ENCODE measurements around the gene FOXO4. TPM values are rescaled to one million over a fixed set of nuclear protein-coding genes. Genes with fewer than 3 reads are reported as not detected.

The FOXO4 gene
- total RNA-seq, 1 experiment from 2014 or later: 0.69 TPM

DNA sequence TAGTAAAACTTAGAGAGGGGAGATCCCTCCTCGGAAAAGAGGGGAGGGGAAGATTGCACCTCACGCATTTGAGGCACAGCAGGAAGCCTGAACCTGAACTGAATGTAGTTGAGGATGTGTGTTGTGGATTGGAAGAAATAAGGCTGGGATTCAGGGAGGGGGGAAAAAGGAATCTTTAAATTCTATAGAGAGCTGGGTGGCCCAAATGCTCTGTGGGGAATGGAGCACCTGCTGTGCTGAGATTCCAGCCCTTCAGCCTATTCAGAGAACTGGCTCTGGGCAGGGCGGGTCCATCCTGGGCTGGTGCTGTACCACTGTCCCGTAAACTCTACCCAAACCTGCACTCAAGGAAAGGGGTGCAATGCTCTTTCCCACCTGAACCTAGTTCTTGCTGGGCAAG, 4.1 kb downstream of the FOXO4 start:
- DNase-seq (ENCODE audit: low read depth): no peak

GRCh38 chrX:71100581-71101505, 5.2 kb downstream of the FOXO4 start:
- DNase-seq (ENCODE audit: low read depth): no peak

- DNase-seq (ENCODE audit: low read depth): no peak
These were observed 6.6 kb downstream of the FOXO4 start for GRCh38 chrX:71102292-71102691.

DNA sequence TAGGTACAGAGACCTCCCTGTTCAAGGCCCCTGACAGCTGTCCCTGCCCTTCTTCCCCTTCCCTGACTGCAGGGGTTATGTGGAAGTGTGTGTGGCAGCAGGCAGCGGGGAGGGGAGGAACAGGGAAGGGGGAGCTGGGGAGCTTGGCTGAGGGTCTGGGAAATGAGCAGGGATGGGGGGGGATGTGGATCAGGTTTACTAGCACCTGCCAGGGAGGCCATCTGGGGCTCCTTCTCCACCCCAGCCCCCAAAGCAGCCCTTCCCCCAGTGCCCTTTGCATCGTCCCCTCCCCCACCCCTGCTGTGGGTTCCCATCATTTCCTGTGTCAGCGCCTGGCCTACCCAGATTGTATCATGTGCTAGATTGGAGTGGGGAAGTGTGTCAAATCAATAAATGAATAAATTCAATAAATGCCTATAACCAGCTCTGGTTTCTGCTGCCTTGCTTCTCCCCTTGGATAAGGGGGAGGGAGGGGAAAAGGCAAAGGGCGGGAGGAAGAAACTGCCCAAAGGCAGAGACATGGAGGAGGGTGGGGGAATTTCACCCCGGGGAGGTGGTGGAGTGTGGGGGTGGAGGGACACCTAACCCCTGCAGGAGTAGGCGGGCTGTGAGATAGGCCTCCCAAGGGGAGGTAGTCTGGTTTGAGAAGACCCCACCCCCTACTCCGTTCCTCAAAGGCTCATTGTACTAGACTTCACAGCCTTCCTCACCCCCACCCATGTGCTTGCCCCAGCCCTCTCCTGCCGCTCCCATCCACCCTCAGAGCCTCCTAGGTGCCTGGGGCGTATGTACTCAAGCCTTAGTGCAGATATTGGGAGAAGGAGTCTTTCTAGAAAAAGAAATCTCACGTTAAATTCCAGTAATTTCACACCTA, 7.7 kb downstream of the FOXO4 start:
- no peak for DNase-seq (ENCODE audit: low read depth)

DNA sequence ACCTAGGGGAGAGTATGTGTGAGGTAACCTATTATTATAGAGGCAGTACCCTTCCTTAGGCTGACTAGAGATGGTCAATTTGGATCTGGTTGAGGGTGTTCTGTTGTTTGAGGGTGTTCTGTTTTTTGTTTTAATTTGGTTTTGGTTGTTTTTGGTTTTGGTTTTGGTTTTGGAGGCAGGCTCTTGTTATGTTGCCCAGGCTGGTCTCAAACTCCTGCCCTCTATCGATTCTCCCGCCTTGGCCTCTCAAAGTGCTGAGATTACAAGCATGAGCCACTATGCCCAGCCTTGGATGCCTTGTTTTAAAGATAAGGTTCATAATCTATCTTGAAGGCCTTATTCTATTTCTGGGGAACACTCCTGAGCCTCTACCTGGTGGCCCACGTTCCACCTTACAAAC, 10.0 kb downstream of the FOXO4 start:
- no peak for DNase-seq (ENCODE audit: low read depth)

DNA sequence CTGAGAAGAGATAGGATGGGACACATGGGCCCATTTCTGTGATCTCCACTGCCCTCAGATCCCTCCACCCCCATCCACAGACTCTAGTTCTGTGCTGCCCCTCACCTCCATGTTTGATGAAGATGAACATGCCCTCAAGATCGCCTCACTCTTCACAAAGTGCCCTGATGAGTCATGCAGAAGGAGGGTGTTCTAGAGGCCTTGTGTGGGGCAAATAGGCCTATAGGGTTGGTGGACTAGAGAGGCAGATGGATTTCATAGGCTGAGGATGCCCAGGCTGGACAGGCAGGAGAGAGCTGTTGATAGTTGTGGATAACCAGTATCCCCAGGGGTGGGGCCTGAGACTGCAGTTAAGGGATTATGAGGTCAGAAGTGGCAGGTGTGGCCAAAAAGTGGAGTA, 10.8 kb downstream of the FOXO4 start, which contains the start of gene CXorf65:
CXorf65 (minus strand) TSS at position 314 of the 400 bp plus-strand sequence; CDS start at position 130, 184 bp downstream.
- no peak for DNase-seq (ENCODE audit: low read depth)

- DNase-seq (ENCODE audit: low read depth): no peak
These were observed 11.6 kb downstream of the FOXO4 start for GRCh38 chrX:71107245-71107644.

DNA sequence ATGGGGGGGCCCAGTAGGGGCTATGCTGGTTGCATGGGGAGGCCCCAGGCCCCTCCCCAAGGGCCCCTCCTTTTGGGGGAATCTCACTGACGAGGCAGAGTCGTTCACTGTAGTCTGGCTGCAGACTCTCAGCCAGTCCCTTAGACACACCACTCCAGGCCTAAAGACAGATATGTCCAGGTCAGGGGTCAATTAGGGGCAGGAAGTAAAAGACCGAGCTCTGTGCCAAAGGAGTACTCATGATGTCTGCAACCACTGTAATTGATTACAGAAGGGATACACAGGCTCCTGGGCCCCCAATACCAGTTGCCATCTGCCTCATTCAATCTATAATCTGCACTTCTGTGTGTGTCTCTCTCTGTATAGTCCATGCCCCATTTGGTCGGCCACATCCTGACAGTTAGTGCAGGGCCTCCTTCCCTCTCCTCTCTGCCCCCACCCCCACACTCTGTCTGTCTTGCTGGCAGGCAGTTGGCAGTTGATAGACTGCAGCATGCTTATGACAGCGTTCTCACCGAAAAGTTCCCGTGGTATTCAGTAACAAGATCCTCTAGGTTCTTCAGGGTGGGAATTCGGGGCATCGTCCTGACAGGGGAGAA, 12.2 kb downstream of the FOXO4 start:
- no peak for DNase-seq (ENCODE audit: low read depth)

DNA sequence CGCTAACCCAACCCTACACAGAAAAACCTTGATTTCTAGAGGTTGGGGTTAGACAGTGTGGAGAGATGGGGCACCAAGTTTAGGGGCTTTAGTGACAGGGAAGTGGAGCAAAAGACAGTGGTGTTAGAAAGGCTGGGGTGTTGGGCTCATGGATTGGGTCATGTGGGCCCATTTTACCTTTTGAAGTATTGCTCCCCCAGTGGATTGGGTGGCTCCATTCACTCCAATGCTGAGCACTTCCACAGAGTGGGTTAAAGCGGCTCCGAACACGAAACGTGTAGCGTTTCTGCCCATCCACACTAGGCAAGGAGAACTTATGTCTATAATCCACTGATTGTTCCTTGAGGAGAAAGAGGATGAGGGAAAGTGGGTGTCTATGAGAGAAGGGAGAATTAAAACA, 13.4 kb downstream of the FOXO4 start:
- no peak for DNase-seq (ENCODE audit: low read depth)

- no peak for DNase-seq (ENCODE audit: low read depth)
These were observed 15.6 kb downstream of the FOXO4 start, which contains the start of gene IL2RG for GRCh38 chrX:71111141-71111843. IL2RG (minus strand) TSS chrX:71111577; CDS start chrX:71111539, 38 bp downstream.

DNA sequence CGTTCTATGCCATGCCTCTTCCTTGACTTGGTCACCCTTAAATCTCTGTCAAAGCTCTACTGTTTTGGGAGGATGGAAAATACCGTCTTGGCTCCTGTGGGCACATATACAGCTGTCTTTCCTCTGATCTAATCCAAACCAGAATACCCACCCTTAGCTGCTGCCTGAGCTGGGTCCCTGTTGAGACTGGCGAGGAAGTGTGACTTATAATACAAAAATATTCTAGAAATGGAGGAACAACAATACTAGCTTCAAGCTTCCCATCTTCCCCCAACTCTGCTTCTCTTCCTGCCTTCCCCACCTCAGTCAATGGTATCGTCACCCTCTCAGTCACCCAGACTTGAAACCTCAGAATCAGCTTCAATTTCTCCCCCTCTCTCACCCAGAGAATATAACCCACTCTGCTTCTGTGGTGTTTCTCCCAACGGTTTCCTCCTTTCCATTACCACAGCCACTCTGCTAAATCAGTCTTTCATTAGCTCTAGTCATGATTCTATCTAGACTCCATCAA, 16.3 kb downstream of the FOXO4 start:
- DNase-seq (ENCODE audit: low read depth): no peak

DNA sequence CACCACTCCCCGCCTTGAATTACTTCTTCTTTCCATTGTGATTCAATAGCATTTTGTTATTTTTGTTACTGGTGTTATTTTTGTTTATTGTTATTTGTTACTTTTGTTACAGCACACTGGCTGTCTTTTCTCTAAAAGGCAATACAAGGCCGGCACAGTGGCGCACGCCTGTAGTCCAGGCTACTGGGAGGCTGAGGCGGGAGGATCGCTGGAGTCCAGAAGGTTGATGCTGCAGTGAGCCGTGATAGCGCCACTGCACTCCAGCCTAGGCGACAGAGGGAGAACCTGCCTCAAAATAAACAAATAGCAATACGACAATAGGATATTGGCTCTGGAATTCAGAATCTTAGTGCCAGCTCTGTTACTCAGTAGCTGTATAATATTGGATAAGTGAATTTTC, 21.7 kb downstream of the FOXO4 start:
- DNase-seq (ENCODE audit: low read depth): no peak

- peak; percentile 80 for DNase-seq (ENCODE audit: low read depth)
These were observed 22.7 kb downstream of the FOXO4 start, which contains the start of gene MED12 for GRCh38 chrX:71118032-71118984. MED12 (plus strand) TSS chrX:71118596; CDS start chrX:71118755, 159 bp downstream.

- DNase-seq (ENCODE audit: low read depth): no peak
These were observed 23.4 kb downstream of the FOXO4 start for GRCh38 chrX:71118985-71119535.

DNA sequence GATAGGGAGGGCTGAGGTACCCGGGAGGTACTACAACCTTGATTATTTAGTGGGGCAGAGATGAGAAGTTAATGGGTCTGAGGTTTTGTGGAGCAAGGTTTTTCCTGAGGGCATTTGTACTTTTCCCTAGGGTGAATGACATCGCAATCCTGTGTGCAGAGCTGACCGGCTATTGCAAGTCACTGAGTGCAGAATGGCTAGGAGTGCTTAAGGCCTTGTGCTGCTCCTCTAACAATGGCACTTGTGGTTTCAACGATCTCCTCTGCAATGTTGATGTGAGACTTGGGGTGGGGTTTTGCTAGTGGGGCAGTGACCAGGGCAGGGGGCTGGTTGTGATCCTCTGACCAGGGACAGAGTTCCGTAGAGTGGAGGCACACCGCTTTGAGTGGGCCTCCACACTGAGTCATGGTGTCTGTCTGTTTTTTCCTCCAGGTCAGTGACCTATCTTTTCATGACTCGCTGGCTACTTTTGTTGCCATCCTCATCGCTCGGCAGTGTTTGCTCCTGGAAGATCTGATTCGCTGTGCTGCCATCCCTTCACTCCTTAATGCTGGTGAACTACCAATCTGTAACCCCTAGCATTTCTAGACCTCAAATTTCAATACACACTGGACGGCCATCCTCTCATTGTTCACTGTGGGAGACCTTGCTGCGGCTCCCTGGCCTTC, 32.6 kb downstream of the FOXO4 start:
- DNase-seq (ENCODE audit: low read depth): no peak

- peak; percentile 48 for DNase-seq (ENCODE audit: low read depth)
These were observed 33.5 kb downstream of the FOXO4 start for GRCh38 chrX:71128915-71129765.

GRCh38 chrX:71131510-71131909, 35.9 kb downstream of the FOXO4 start:
- no peak for DNase-seq (ENCODE audit: low read depth)

DNA sequence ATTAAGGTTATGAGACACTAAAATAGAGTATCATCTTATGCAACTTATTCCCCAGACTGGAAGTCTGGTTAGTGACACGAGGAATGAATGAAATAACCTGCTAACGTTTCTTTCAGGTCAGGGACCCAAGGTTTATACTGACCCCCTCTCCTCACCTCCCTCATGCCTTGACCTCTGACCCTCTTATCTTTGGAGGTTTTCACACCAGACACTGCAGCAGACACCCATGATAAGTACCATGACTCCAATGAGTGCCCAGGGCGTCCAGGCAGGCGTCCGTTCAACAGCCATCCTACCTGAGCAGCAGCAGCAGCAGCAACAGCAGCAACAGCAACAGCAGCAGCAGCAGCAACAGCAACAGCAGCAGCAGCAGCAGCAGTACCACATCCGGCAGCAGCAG, 44.8 kb downstream of the FOXO4 start:
- DNase-seq (ENCODE audit: low read depth): no peak

All from Daoy (cell line).